IPS-NIHi7 (cell line): ENCODE results near the gene IL20RB.

ENCODE experiments used
- DNase-seq: peaks from one replicate; pipeline ENCODE4 v3.0.0; 2012; ENCODE audit warnings: mixed read lengths; ENCODE audit errors: extremely low spot score

IL20RB gene

GRCh38 chr3:137032465-137033120 lies 74.8 kb downstream of the IL20RB start:
- peak; percentile 93 for DNase-seq

GRCh38 chr3:137035631-137036030 lies 77.8 kb downstream of the IL20RB start:
- peak; percentile 78 for DNase-seq

- no peak for DNase-seq
Observed at GRCh38 chr3:137039570-137039969, 81.8 kb downstream of the IL20RB start.

GRCh38 chr3:137041251-137041650 lies 83.5 kb downstream of the IL20RB start:
- DNase-seq, result no peak

- no peak for DNase-seq
Observed at GRCh38 chr3:137041686-137042085, 83.9 kb downstream of the IL20RB start.

- no peak for DNase-seq
Observed at GRCh38 chr3:137046747-137047146, 89.0 kb downstream of the IL20RB start.

GRCh38 chr3:137047240-137047639 lies 89.5 kb downstream of the IL20RB start:
- peak; percentile 34 for DNase-seq

- DNase-seq, result no peak
Observed at GRCh38 chr3:137050281-137050680, 92.5 kb downstream of the IL20RB start.

- no peak for DNase-seq
Observed at GRCh38 chr3:137052298-137052697, 94.5 kb downstream of the IL20RB start.
